ENCODE measurements around the gene KRTAP27-1. TPM values are rescaled to one million over a fixed set of nuclear protein-coding genes. Genes with fewer than 3 reads are reported as not detected.

The KRTAP27-1 gene
- total RNA-seq, 4 donors from 2014 or later = not detected

DNA sequence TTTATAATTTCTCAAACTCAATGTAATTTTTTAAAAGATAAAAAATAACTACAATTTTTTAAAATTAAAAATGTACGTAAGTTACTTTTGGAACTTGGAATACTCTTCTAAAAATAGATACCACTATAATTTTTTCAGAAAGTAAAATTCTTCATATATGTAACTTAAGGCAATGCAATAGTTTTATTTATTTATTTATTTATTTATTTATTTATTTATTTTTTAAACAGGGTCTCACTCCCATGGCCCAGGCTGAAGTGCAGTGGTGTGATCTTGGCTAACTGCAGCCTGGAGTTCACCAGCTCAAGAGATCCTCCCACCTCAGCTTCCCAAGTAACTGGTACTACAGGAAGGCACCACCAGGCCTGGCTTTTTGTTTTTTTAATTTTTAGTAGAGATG is 14.0 kb upstream of the KRTAP27-1 start:
- no peak for DNase-seq (ENCODE audit: low spot score in 2 of 2)
- intact Hi-C loops (cut with DNase I; ENCODE audit: low total_unique reads) = no loop called here
- 93 to 97% methylated on average over 1 of the region's 1 CpG for WGBS, 2 donors
- no peak overlapping the region for H3K4me3 ChIP-seq (ENCODE audit: low read depth, poor library complexity, severe bottlenecking)
- TF ChIP-seq, protein P1, sequence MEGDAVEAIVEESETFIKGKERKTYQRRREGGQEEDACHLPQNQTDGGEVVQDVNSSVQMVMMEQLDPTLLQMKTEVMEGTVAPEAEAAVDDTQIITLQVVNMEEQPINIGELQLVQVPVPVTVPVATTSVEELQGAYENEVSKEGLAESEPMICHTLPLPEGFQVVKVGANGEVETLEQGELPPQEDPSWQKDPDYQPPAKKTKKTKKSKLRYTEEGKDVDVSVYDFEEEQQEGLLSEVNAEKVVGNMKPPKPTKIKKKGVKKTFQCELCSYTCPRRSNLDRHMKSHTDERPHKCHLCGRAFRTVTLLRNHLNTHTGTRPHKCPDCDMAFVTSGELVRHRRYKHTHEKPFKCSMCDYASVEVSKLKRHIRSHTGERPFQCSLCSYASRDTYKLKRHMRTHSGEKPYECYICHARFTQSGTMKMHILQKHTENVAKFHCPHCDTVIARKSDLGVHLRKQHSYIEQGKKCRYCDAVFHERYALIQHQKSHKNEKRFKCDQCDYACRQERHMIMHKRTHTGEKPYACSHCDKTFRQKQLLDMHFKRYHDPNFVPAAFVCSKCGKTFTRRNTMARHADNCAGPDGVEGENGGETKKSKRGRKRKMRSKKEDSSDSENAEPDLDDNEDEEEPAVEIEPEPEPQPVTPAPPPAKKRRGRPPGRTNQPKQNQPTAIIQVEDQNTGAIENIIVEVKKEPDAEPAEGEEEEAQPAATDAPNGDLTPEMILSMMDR (IDR thresholded peaks at IDR 0.05) = no peak

DNA sequence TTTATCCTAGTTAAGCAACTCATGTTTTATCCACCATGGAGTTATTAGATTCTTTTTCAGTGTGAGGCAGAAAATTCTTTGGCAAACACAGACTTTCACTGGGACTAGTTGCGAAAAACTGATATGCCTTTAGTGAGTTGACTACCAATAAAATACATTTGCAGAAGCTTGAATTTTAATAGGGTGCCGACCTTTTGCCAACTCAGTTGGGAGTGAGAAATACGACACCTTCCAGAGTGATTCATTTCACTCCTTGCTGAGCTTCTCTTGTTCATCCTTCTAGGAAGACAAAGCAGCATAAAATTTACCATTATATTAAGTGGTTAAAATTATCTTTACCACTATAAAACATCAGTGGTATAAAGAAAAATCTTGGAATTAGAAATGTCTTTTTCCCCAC is 12.1 kb upstream of the KRTAP27-1 start:
- intact Hi-C loops (cut with DNase I; ENCODE audit: low total_unique reads) = loop anchor here (10.0 kb wide), 1 partner anchor 735 kb away; no protein-coding TSS in a partner anchor
- H3K4me3 ChIP-seq (ENCODE audit: low read depth, poor library complexity, severe bottlenecking) = no peak overlapping the region
- WGBS, 2 donors = 20 to 28% methylated on average over 3 of the region's 3 CpGs
- TF ChIP-seq POLR2A (IDR thresholded peaks at IDR 0.05) = no peak
- TF ChIP-seq, protein P1 (IDR thresholded peaks at IDR 0.05) = no peak
- no peak for DNase-seq (ENCODE audit: low spot score in 2 of 2)

DNA sequence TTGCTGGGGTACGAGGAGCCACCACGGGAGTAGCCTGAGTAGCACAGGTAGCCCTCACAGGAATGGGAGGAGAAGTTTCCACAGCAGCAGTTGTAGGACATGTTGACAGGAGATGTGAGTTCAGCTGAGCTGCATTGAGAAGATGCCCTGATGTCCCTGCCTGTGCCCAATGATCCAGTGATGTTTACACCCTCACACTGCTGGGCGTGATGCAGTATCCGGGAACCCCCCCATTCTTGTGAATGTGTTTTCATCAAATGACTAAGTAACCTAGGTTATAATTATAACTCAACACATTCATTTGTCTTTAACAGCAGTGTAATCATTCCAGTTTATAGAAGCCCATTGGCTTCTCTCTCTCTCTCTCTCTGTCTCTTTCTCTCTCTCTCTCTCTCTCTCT is 11.0 kb upstream of the KRTAP27-1 start, which contains the start of gene KRTAP23-1:
TSS of gene KRTAP23-1 (minus strand) at position 101 of the 400 bp plus-strand sequence. CDS start at position 101, 0 bp downstream.
- no peak within 1 kb of the TSS for H3K4me3 ChIP-seq (ENCODE audit: low read depth, poor library complexity, severe bottlenecking)
- no peak for DNase-seq (ENCODE audit: low spot score in 2 of 2)
- TF ChIP-seq, protein P1 (IDR thresholded peaks at IDR 0.05) = no peak
- TF ChIP-seq POLR2A (IDR thresholded peaks at IDR 0.05) = no peak
- intact Hi-C loops (cut with DNase I; ENCODE audit: low total_unique reads) = loop anchor here (10.0 kb wide), 1 partner anchor 736 kb away; no protein-coding TSS in a partner anchor
- 84 to 89% methylated on average over 4 of the region's 4 CpGs for WGBS, 2 donors

DNA sequence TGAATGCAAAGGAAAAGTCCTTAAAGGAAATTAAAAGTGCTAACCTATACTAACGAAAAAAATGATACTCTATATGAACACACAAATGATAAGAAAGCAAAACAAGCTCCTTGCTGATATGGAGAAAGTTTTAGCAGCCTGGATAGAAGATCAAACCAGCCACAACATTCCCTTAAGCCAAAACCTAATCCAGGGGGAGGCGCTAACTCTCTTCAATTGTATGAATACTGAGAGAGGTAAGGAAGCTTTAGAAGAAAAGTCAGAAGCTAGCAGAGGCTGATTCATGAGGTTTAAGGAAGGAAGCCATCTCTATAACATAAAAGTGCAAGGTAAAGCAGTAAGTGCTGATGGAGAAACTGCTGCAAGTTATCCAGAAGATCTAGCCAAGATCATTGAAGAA is 7.5 kb upstream of the KRTAP27-1 start:
- H3K4me3 ChIP-seq (ENCODE audit: low read depth, poor library complexity, severe bottlenecking) = no peak overlapping the region
- DNase-seq (ENCODE audit: low spot score in 2 of 2) = no peak
- TF ChIP-seq, protein P1 (IDR thresholded peaks at IDR 0.05) = no peak
- TF ChIP-seq POLR2A (IDR thresholded peaks at IDR 0.05) = no peak
- intact Hi-C loops (cut with DNase I; ENCODE audit: low total_unique reads) = loop anchor here (10.0 kb wide), 1 partner anchor 740 kb away; no protein-coding TSS in a partner anchor
- 90 to 91% methylated on average over 2 of the region's 2 CpGs for WGBS, 2 donors

DNA sequence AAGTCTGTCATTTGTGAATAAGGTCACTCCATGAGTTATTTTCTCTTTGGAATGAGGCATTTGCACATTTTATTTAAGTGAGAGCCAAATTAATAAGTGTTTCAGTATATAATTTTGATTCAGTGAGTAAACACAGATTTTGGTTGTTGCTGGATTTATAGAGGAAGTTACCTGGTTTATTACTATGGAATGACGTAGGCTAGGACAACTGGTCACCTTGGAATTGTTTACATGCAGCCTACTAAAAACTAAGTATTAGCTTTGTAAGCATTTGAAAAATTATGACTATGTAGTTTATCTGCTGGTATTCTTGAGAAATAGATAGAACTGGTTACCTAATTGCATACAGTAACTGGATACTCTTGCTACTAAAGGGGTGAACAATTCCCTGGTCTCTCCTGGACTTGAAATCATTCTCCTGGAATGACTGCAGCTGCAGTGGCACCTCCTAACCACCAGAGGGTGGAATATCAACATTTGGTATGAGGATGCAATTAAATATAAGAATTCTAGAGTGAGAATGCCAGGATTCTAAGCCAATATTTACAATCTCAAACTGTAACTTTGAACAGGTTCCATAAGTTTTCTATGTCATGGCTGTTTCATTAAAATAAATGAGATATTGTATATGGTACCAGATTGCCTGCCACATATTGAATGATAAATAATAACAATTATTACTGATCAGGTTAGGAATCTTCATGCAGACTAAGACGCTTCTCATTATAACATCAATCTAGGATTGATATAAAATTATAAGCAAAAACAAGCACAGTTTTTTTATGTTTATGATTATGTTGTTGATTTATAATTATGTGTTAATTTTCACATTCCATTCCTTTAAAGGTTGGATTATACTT is 3.5 kb upstream of the KRTAP27-1 start:
- DNase-seq (ENCODE audit: low spot score in 2 of 2) = peak in 1 of 2 donors; percentile 18
- TF ChIP-seq, protein P1 (IDR thresholded peaks at IDR 0.05) = no peak
- no peak for TF ChIP-seq POLR2A (IDR thresholded peaks at IDR 0.05)
- 93% methylated on average over 2 of the region's 2 CpGs for WGBS, 2 donors
- intact Hi-C loops (cut with DNase I; ENCODE audit: low total_unique reads) = loop anchor here (10.0 kb wide), 1 partner anchor 744 kb away; no protein-coding TSS in a partner anchor
- no peak overlapping the region for H3K4me3 ChIP-seq (ENCODE audit: low read depth, poor library complexity, severe bottlenecking)
